GM18907 (cell line): Measurements from ENCODE around the gene PITPNB.

Experiments
- ATAC-seq: cut with Tn5 transposase; IDR thresholded peaks from one replicate; pipeline ENCODE4 v1.9.1; 2021; ENCODE audit warnings: mild to moderate bottlenecking, moderate library complexity; ENCODE audit not compliant: unreplicated experiment

Gene PITPNB

DNA sequence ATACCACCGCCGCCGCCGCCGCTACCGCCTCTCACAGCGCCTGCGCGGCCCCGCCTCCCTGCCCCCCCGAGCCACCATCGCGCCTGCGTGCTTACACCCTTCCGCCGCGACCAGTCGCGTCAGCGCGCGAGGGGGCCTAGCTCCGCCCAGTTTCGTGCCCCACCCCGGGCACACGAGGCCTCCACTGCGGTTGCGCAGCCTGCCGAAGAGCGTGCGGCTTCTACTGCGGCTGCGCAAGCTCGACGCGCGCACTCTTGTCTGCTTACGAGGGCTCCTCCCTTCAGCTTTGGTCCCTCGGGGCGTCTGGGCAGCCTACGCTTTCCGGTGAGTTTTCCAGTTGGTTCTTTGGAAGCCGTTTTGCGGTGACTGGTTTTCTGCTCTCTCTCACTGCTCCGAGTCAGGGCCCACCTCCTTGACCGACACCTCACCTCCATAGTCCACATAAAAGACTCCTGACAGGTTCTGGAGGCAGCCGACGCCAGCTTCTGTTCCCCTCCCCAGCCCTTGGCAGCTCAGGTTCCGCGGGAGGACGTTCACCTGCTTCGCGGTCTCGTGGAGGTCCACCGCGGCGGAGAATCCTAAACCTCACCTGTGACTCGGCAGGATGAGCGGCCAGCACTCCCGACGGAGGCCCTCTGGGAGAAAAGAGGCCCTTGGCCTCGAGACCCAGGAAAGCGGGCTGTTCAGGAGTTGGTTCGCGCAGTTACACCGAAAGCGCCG is at the start of gene PITPNB:
TSS of gene PITPNB (minus strand) at position 35 of the 720 bp plus-strand sequence. CDS start 65 bp downstream, outside the sequence.
- ATAC-seq = peak; percentile 87

DNA sequence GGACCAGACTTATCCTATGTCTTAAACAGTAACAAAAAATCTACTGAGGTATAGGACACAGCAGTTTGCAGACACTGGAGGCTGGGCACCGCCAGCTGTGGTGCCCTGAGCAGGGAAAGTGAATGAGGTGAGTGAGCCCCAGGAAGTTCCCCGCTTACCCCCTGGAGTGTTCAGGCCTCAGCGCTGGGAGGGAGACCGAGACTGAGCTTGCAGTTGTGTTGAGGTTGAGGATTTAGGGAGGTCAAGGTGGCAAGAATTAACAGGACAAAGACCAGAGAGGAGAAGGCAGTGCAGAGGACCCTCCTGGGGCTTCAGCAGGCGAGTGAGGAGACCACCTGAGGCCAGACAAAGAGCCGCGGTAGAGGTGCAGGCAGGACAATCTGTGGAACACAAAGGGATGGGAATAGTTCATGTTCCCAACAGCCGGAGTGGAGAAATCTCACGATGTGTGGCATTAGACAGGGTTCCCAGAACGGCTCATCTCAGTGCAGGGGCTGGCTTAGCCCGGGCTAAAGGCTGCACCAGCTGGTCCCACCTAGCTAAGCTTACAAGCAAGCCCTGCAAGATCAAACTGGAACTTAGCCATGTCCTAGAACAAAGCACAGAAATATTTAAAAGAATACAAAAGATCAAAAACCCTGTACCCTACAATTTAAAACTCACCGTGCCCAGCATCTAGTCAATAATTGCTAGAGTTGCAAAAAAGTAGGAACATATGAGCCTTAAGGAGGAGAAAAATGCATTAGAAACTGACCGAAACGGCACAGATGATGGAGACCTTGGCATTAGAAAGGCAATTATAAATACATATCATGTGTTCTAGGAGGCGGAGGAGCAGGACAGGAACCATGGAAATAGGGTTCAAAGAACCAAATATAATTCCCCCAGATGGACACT is 47.4 kb upstream of the PITPNB start:
- no peak for ATAC-seq

- ATAC-seq = no peak
These were observed 43.4 kb upstream of the PITPNB start for GRCh38 chr22:27962268-27963044.

DNA sequence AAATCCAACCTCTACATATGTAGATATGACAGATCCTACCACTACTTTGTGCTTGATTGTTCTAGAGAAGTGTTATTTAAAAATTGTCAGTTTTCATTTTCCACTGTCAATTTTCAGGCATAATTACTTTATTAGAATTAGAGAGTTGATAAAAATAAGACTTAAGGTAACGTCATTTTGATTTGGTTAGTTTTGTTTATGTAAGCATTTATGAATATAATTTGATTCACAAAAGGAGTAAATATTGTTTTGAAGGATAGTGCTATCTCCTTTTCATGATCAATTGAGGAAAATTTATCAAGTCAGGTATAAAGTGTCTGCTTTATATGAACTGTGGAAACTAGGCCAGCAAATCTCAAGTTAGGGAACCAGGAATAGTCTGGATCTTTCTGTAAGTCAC is 42.6 kb upstream of the PITPNB start:
- ATAC-seq = no peak

DNA sequence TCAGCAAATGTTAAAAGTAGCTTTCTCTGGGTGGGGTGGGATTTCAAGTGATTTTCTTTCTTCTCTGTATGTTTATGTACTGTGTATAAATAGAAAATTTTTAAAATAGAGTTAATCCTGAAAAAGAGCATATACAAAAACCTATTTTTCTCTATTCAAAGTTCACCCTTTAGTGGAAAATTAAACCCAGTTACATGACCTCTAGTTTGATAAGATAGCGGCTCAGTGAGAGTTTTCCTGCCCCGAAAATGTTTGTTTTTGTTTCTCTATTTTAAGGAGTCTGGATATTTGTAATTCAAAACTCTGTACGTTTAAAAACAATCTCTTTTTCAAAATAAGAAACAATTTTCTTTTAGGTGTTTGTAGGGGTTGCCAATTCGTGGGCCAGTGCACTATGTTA is 42.1 kb upstream of the PITPNB start:
- no peak for ATAC-seq

DNA sequence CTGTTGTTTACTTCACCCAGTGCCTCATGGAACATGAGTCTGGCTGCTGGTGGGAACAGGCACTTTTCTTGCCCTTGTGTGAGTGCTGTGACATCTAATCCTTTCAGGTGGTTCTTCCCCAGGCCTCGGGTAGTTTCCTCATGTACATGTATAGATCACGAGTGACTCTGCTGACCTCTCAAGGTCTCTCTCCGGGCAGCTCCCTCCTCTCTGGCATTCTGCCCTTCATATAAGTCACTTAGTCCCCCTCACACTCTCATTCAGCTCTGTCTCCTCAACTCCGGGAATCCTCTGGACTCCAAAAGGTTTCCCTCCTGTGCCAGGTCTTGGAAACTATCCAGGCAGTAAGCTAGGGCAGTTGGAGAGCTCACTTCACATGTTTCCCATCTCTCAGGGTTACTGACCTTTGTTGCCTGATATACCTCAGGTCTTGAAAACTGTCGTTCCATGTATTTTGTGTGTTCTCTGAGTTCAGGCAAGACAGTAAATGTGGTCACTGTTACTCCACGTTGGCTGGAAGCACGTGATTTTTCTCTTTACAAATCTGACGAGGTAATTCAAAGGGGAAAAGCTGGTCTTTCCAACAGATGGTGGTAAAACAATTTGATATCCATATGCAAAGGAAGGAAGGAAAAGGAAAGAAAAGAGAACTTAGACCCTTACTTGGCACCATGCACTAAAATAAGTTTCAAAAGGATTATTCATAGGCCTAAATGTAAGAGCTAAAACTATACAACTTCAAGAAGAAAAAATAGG is 40.5 kb upstream of the PITPNB start:
- no peak for ATAC-seq

GRCh38 chr22:27952779-27953178 is 33.7 kb upstream of the PITPNB start:
- no peak for ATAC-seq

DNA sequence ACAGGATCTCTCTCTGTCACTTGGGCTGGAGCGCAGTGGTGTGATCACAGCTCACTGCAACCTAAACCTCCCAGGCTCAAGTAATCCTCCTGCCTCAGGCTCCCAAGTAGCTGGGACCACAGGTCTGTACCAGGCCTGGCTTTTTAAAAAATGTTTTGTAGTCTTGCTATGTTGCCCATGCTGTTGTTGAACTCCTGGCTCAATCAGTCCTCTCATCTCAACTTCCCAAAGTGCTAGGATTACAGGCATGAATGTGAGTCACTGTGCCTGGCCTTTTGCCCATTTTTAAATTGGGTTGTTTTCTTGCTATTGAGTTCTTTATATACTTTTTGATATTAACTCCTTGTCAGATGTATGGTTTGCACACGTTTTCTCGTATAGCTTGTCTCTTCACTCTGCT is 33.0 kb upstream of the PITPNB start:
- no peak for ATAC-seq

- ATAC-seq = no peak
These were observed 30.4 kb upstream of the PITPNB start for GRCh38 chr22:27949421-27949820.

DNA sequence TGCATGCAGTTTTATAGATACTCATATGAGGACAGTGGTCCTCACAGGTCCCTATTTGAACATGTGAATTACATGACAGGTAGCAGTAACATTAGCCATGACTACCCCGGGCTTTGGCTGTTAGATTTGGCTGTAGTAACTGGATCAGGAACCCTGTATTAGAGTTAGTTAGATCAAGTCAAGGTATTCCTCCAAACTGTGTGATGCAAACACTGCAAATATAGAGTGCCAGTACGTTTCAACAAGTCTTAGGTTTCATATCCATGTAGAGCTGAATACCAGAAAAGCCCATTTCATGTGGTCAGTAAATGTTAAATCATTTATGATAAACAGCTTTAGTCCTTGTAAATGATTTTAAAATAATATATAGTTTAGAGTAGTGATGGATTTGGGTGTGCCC is 29.5 kb upstream of the PITPNB start:
- ATAC-seq = no peak

DNA sequence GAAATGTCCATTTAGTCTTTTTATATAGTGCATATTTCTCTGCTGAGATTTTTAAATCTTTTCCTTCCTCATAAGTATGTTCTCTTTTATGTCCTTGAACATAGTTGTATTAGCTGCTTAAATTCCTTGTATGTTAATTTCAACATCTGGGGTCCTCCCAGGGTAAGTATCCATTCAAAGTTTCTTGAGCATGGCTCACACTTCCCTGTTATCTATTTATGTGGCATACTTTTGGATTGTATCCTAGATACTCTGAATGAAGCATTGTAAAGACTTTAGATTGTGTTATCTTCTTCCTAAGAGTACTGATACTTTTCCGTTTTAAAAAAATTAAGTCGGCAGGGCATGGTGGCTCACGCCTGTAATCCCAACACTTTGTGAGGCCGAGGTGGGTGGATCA is 28.4 kb upstream of the PITPNB start:
- ATAC-seq = no peak

DNA sequence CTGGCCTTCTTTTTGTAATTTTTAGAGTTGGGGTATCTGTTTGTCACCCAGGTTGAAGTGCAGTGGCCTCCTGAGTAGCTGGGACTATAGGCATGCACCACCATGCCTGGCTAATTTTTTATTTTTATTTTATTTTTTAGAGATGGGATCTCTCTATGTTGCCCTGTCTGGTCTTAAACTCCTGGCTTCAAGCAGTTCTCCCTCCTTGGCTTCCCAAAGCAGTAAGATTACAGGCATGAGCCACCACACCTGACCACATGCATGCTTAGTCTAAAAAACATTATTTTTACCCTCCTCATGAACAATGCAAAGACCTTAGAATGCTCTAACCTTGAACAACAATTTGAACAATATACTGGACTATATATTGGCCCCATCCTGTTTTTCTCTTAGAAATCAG is 22.1 kb upstream of the PITPNB start:
- no peak for ATAC-seq

DNA sequence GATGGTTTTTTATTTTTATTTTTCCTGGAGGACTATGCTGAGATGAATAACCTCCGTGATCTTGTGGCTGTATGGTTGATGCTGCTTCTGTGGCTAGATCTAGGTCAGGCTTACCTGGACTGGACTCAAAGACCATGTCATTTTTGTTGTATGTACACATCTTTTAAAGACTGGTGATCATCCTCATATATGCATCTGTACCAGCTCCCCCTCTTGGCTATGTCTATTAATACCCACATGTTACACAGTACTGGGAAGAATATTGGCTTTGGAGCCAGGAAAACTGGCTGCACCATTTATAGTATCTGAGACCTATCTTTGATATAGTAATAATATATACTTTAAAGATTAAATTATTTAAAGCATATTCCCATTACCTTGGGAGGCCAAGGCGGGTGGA is 18.4 kb upstream of the PITPNB start:
- no peak for ATAC-seq

- no peak for ATAC-seq
These were observed 16.8 kb upstream of the PITPNB start for GRCh38 chr22:27935897-27936296.

DNA sequence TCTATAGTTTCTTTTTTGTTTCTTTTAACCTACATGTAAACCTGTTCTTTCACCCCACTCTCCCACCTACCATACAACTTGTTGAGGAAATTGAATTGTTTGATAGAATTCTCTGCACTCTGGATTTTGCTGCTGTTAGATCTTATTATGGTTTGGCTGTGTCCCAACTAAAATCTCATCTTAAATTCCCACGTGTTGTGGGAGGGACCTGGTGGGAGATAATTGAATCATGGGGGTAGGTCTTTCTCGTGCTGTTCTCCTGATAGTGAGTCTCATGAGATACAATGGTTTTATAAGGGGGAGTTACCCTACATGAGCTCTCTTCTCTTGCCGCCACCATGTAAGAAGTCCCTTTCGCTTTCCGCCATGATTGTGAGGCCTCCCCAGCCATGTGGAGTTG is 15.0 kb upstream of the PITPNB start:
- no peak for ATAC-seq

GRCh38 chr22:27933186-27933983 is 14.3 kb upstream of the PITPNB start:
- no peak for ATAC-seq

GRCh38 chr22:27930331-27931060 is 11.4 kb upstream of the PITPNB start:
- no peak for ATAC-seq

DNA sequence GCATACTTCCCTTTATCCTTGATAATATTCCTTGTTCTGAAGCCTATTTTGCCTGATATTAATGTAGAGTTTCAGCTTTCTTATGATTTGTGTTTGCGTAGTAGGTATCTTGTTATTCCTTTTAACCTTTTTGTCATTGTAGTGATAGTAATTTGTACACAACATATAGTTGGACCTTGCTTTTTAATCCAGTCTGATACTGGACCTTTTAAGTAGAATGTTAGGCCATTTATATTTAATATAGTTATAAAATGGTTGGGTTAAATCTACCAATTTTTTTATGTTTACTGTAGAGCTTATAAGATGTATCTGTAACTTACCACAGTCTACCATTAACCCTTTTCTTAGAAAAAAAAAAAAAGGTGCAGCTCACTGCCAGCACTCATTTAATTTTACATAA is 8.6 kb upstream of the PITPNB start:
- ATAC-seq = no peak

DNA sequence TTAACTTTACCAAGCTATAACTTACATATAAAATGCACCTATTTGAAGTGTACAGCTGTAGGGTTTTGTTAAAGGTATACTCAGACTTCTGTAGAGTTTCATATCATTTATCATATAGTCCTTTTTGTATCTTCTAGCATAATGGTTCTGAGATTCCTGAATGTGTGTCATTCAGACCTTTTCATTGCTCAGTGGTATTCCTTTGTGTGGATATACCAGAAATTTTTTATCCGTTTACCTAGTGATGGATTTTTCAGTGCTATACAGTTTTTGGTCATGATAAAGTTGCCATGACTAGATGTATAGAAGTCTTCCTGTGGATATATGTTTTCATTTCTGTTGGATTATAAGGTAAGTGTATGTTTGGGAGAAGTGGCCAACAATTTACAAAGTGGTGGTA is 6.3 kb upstream of the PITPNB start:
- ATAC-seq = no peak
